GM12878 (cell line): ENCODE measurements around the gene SLC35E4. TPM values are rescaled to one million over a fixed set of nuclear protein-coding genes. Genes with fewer than 3 reads are reported as not detected.
A peak's percentile ranks its signal among the peaks of the same experiment; 100 is the strongest.

Experiments
- CHD1 ChIP-seq: IDR thresholded peaks from 2 replicates; pipeline ENCODE4 v1.6.1; 2012; ENCODE audit warnings: low read depth, low read length, improper control_type of control experiment
- CHD4 ChIP-seq: fragments of 200-600 bp; sonication (generic); IDR thresholded peaks from 2 replicates; pipeline ENCODE4 v1.6.1; 2016; ENCODE audit warnings: mild to moderate bottlenecking
- DPF2 ChIP-seq: fragments of 450-650 bp; IDR thresholded peaks from 2 replicates; pipeline ENCODE4 v1.6.1; 2017; ENCODE audit warnings: mild to moderate bottlenecking
- GATAD2B ChIP-seq: fragments of 450-650 bp; conservative IDR thresholded peaks from 2 replicates; pipeline ENCODE4 v1.6.1; 2017; ENCODE audit warnings: low read depth, mild to moderate bottlenecking, moderate library complexity
- HDAC2 ChIP-seq: fragments of 200-600 bp; sonication (generic); IDR thresholded peaks from 2 replicates; pipeline ENCODE4 v1.6.1; 2017
- HDAC6 ChIP-seq: fragments of 200-600 bp; sonication (generic); IDR thresholded peaks from one replicate; pipeline ENCODE4 v1.8.0; 2017; ENCODE audit warnings: antibody characterized with exemption; ENCODE audit not compliant: unreplicated experiment
- HDGF ChIP-seq: fragments of 450-650 bp; IDR thresholded peaks from 2 replicates; pipeline ENCODE4 v1.6.1; 2016; ENCODE audit warnings: antibody characterized with exemption
- IKZF2 ChIP-seq, 2 experiments: fragments of 450-650 bp; IDR thresholded peaks; 2 replicates each; pipeline ENCODE4 v1.6.1; 2017; ENCODE audit warnings: mild to moderate bottlenecking in 2 of 2, moderate library complexity in 2 of 2
- KDM1A ChIP-seq: fragments of 200-600 bp; sonication (generic); IDR thresholded peaks from 2 replicates; pipeline ENCODE4 v1.6.1; 2016; ENCODE audit warnings: borderline replicate concordance
- MEF2B ChIP-seq: fragments of 450-650 bp; IDR thresholded peaks from 2 replicates; pipeline ENCODE4 v1.6.1; 2018; ENCODE audit warnings: mild to moderate bottlenecking, moderate library complexity; ENCODE audit not compliant: partially characterized antibody, poor library complexity, severe bottlenecking
- MXI1 ChIP-seq: fragments of 150-350 bp; IDR thresholded peaks from 2 replicates; pipeline ENCODE4 v1.6.1; 2011; ENCODE audit warnings: low read depth, mild to moderate bottlenecking, inconsistent platforms, low read length, improper control_type of control experiment
- NBN ChIP-seq: fragments of 450-650 bp; IDR thresholded peaks from 2 replicates; pipeline ENCODE4 v1.6.1; 2016
- PML ChIP-seq: IDR thresholded peaks from 2 replicates; pipeline ENCODE4 v1.6.1; 2012; ENCODE audit warnings: low read length, inconsistent platforms
- STAT1 ChIP-seq: fragments of 450-650 bp; conservative IDR thresholded peaks from 2 replicates; pipeline ENCODE4 v1.6.1; 2014; ENCODE audit warnings: antibody characterized with exemption, mild to moderate bottlenecking
- SUZ12 ChIP-seq: fragments of 200-600 bp; sonication (generic); IDR thresholded peaks from one replicate; pipeline ENCODE4 v1.6.1; 2018; ENCODE audit warnings: antibody characterized with exemption, mild to moderate bottlenecking; ENCODE audit not compliant: unreplicated experiment
- TCF12 ChIP-seq: IDR thresholded peaks from 2 replicates; pipeline ENCODE4 v1.6.1; 2011; ENCODE audit warnings: low read depth, mild to moderate bottlenecking, low read length
- TCF3 ChIP-seq: IDR thresholded peaks from 2 replicates; pipeline ENCODE4 v1.6.1; 2012; ENCODE audit warnings: low read depth, mild to moderate bottlenecking, low read length, borderline replicate concordance; ENCODE audit not compliant: insufficient read depth
- WRNIP1 ChIP-seq: IDR thresholded peaks from 2 replicates; pipeline ENCODE4 v1.6.1; 2011; ENCODE audit warnings: low read depth, low read length, improper control_type of control experiment, borderline replicate concordance
- ZBTB11 ChIP-seq: fragments of 450-650 bp; formaldehyde crosslinking; IDR thresholded peaks from 2 replicates; pipeline ENCODE4 v1.5.0; 2022; ENCODE audit warnings: mild to moderate bottlenecking, missing genetic modification characterization
- ZBTB4 ChIP-seq: fragments of 450-650 bp; formaldehyde crosslinking; IDR thresholded peaks from 2 replicates; pipeline ENCODE4 v1.4.0; 2022; ENCODE audit warnings: mild to moderate bottlenecking, moderate library complexity
- polyA plus RNA-seq, 11 experiments: library from polyadenylated mRNA; depleted of rRNA in 4 of 11; unstranded in 6 of 11; stranded (reverse) in 5 of 11; fragments of >200 nt; fragmentation: Nextera tagmentation in 4 of 11; fragmentation: Illumina TruSeq in 1 of 11; extraction: Ambion mirVana in 4 of 11; extraction: Trizol in 1 of 11; gene quantifications; 1 replicate in 1 of 11; 2 replicates in 10 of 11; pipeline versions ENCODE4 v1.2.1 to v1.2.3, GENCODE V29; 2011 to 2016; ENCODE audit warnings: inconsistent platforms in 2 of 11, missing spikeins in 2 of 11, low read depth in 1 of 11
- total RNA-seq, 4 experiments: library from RNA; depleted of rRNA in 3 of 4; stranded (reverse); fragments of >200 nt in 3 of 4; fragmentation: Illumina TruSeq in 1 of 4; extraction: Trizol in 1 of 4; gene quantifications; 2 replicates each; pipeline versions ENCODE4 v1.2.1 to v1.2.3, GENCODE V29; 2013 to 2021
- TF ChIP-seq, protein P1 (sequence below), 3 experiments: IDR thresholded peaks in 2 of 3; conservative IDR thresholded peaks in 1 of 3; 2 replicates each; pipeline ENCODE4 v1.5.1; 2011; ENCODE audit warnings: low read depth in 3 of 3, low read length in 3 of 3, mild to moderate bottlenecking in 3 of 3, control low read depth in 2 of 3, moderate library complexity in 2 of 3, inconsistent platforms in 1 of 3, mixed read lengths in 1 of 3; ENCODE audit not compliant: control insufficient read depth in 2 of 3, insufficient read depth in 1 of 3; ENCODE audit errors: extremely low read depth in 1 of 3
- TF ChIP-seq, protein P2 (sequence below): IDR thresholded peaks from 2 replicates; pipeline ENCODE4 v1.6.1; 2011; ENCODE audit warnings: low read depth, low read length, improper control_type of control experiment, borderline replicate concordance

The SLC35E4 gene
- total and polyA plus RNA-seq, 10 of the 15 experiments (the other 5 are each of a cell fraction or from before 2014, with no cell fraction given) = 0.16 to 5.3 (median 2.9) TPM; not detected in 1

- TF ChIP-seq ZBTB4 (CRISPR knock-in tag) = no peak
- no peak for TF ChIP-seq HDAC6
- no peak for TF ChIP-seq HDGF
- 0 out of 2 replicates have a peak, but pooled peaks have one; percentile 52 for TF ChIP-seq GATAD2B
- TF ChIP-seq, protein P1, sequence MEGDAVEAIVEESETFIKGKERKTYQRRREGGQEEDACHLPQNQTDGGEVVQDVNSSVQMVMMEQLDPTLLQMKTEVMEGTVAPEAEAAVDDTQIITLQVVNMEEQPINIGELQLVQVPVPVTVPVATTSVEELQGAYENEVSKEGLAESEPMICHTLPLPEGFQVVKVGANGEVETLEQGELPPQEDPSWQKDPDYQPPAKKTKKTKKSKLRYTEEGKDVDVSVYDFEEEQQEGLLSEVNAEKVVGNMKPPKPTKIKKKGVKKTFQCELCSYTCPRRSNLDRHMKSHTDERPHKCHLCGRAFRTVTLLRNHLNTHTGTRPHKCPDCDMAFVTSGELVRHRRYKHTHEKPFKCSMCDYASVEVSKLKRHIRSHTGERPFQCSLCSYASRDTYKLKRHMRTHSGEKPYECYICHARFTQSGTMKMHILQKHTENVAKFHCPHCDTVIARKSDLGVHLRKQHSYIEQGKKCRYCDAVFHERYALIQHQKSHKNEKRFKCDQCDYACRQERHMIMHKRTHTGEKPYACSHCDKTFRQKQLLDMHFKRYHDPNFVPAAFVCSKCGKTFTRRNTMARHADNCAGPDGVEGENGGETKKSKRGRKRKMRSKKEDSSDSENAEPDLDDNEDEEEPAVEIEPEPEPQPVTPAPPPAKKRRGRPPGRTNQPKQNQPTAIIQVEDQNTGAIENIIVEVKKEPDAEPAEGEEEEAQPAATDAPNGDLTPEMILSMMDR (IDR thresholded peaks at IDR 0.05 in 2 of 3, conservative IDR thresholded peaks at IDR 0.05 in 1 of 3; ENCODE audit: control insufficient read depth in 2 of 3, extremely low read depth in 1 of 3, insufficient read depth in 1 of 3, low read depth in 3 of 3, low read length in 3 of 3) = no peak
- no peak for TF ChIP-seq DPF2
- TF ChIP-seq CHD1 = no peak
- no peak for TF ChIP-seq TCF12
- TF ChIP-seq, protein P2, sequence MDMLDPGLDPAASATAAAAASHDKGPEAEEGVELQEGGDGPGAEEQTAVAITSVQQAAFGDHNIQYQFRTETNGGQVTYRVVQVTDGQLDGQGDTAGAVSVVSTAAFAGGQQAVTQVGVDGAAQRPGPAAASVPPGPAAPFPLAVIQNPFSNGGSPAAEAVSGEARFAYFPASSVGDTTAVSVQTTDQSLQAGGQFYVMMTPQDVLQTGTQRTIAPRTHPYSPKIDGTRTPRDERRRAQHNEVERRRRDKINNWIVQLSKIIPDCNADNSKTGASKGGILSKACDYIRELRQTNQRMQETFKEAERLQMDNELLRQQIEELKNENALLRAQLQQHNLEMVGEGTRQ = peak; percentile 57; the same call in 1 of the 2 replicates
- no peak for TF ChIP-seq ZBTB11 (CRISPR knock-in tag)
- TF ChIP-seq STAT1 = peak; percentile 95; the same call in 1 of the 2 replicates
- peak; percentile 97 for TF ChIP-seq MXI1
- no peak for TF ChIP-seq HDAC2
- no peak for TF ChIP-seq SUZ12
- no peak; a peak in 1 of 4 replicates for TF ChIP-seq IKZF2 (IDR thresholded peaks at IDR 0.05)
- peak; percentile 94 for TF ChIP-seq MEF2B
- TF ChIP-seq KDM1A = no peak
- no peak for TF ChIP-seq TCF3
- TF ChIP-seq WRNIP1 = 0 out of 2 replicates have a peak, but pooled peaks have one; percentile 72
- TF ChIP-seq PML = 0 out of 2 replicates have a peak, but pooled peaks have one; percentile 40
- peak; percentile 98 for TF ChIP-seq NBN
- TF ChIP-seq CHD4 = no peak
These were observed 43.8 kb upstream of the SLC35E4 start, which contains the start of gene PES1 (continued) for GRCh38 chr22:30591588-30592359.
